PFSK-1 (cell line): Measurements from ENCODE around the gene CAMK2N1.

Source experiments
- POLR2AphosphoS5 ChIP-seq: IDR thresholded peaks from 2 replicates; pipeline ENCODE4 v1.6.1; 2012; ENCODE audit warnings: low read depth, mild to moderate bottlenecking, control low read depth, low read length, moderate library complexity
- SIN3A ChIP-seq: IDR thresholded peaks from 2 replicates; pipeline ENCODE4 v1.6.1; 2012; ENCODE audit warnings: mild to moderate bottlenecking, low read length, moderate library complexity, borderline replicate concordance; ENCODE audit not compliant: insufficient read depth
- TAF1 ChIP-seq: IDR thresholded peaks from 2 replicates; pipeline ENCODE4 v1.6.1; 2012; ENCODE audit warnings: low read length, control low read depth, borderline replicate concordance; ENCODE audit not compliant: insufficient read depth
- TF ChIP-seq, protein P1 (sequence below), 2 experiments: IDR thresholded peaks; 2 replicates each; pipeline versions ENCODE4 v1.6.1 to v1.8.0; 2011 to 2012; ENCODE audit warnings: low read depth in 2 of 2, low read length in 2 of 2, control low read depth in 1 of 2, inconsistent platforms in 1 of 2, mild to moderate bottlenecking in 1 of 2, moderate library complexity in 1 of 2; ENCODE audit not compliant: insufficient read depth in 1 of 2

DNA sequence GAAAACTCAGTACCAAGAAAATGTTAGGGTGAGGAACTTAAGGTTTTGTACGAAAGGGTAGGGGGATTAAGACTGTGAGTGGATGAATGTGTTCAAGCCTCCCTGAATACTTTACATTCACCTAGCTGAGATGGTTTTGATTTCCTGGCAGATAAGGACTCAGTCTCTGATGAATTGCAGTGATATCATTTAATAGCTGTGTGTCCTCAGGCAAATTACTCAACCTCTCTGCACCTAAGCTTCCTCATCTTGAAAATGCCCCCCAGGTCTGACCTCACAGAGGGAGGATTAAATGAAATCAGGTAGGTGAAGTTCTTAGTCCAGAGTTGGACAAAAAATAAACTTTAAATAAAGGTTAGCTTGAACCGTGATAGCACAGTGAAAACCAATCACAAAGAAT is 48.4 kb downstream of the CAMK2N1 start:
- TF ChIP-seq POLR2AphosphoS5 (no peak), SIN3A (no peak), TAF1 (no peak)
- TF ChIP-seq, protein P1, sequence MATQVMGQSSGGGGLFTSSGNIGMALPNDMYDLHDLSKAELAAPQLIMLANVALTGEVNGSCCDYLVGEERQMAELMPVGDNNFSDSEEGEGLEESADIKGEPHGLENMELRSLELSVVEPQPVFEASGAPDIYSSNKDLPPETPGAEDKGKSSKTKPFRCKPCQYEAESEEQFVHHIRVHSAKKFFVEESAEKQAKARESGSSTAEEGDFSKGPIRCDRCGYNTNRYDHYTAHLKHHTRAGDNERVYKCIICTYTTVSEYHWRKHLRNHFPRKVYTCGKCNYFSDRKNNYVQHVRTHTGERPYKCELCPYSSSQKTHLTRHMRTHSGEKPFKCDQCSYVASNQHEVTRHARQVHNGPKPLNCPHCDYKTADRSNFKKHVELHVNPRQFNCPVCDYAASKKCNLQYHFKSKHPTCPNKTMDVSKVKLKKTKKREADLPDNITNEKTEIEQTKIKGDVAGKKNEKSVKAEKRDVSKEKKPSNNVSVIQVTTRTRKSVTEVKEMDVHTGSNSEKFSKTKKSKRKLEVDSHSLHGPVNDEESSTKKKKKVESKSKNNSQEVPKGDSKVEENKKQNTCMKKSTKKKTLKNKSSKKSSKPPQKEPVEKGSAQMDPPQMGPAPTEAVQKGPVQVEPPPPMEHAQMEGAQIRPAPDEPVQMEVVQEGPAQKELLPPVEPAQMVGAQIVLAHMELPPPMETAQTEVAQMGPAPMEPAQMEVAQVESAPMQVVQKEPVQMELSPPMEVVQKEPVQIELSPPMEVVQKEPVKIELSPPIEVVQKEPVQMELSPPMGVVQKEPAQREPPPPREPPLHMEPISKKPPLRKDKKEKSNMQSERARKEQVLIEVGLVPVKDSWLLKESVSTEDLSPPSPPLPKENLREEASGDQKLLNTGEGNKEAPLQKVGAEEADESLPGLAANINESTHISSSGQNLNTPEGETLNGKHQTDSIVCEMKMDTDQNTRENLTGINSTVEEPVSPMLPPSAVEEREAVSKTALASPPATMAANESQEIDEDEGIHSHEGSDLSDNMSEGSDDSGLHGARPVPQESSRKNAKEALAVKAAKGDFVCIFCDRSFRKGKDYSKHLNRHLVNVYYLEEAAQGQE (IDR thresholded peaks at IDR 0.05; ENCODE audit: insufficient read depth in 1 of 2, low read depth in 2 of 2, low read length in 2 of 2): no peak
